Omental fat pad (tissue), 4 donors: ENCODE results near the gene PLXNB2. TPM values are rescaled to one million over a fixed set of nuclear protein-coding genes. Genes with fewer than 3 reads are reported as not detected.

Experiments used
- ATAC-seq: fragments of 150-250 bp; one replicate; pipeline ENCODE4 v1.9.1; 2016; ENCODE audit warnings: mild to moderate bottlenecking, moderate library complexity; ENCODE audit not compliant: low FRiP score
- DNase-seq: peaks from one replicate; pipeline ENCODE4 v3.0.0-alpha.2; 2019; ENCODE audit warnings: low spot score
- total RNA-seq, 4 donors: library from RNA; depleted of rRNA; stranded (reverse); fragments of >200 nt; gene quantifications; one replicate each; pipeline ENCODE4 v1.1.0, GENCODE V29; 2016
- TF ChIP-seq, protein P1 (sequence below), 3 donors: fragments of 450-650 bp; IDR thresholded peaks; one replicate each; pipeline ENCODE4 v1.5.1; 2016 to 2017; ENCODE audit warnings: antibody characterized with exemption in 3 of 3, mild to moderate bottlenecking in 3 of 3, moderate library complexity in 2 of 3

PLXNB2 gene
- total RNA-seq, 4 donors from 2014 or later, result 91.4 to 130 (median 115) TPM

DNA sequence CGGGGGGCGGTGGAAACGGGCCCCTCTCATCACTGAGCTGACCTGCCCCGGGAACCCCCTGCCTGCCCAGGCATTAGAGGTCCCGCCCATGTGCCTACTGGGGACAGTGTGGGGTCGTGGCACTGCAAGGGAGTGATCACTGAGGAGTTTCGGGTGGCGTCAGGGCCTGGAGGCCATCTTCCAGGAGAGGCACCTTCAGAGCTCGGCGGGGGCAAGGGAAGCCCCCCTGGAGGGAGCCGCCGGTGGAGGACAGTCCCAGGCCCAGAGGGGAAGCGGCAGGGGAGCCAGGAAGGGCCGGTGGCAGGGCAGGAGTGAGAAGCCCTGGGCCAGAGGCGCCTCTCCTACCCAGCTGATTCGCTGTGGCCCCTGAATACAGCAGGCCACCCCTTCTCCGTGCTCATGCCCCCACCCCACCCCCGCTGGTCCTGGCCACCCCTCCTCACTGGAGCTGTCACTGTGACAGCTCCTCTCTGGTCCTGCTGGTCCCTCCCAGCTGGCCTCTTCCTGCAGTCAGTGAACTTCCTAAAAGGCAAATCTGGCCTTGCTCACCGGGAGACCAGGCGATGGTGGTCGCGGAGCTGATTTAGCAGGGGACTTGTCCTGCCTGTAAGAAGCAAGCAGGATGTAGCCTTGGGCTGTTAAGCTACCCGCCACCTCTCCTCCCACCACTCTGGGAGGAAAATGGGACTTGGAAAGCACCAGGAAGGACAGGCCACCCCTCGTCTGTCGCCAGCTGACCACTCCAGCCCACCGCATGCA, 35.2 kb downstream of the PLXNB2 start:
- DNase-seq, result no peak
- no peak for ATAC-seq
- TF ChIP-seq, protein P1, sequence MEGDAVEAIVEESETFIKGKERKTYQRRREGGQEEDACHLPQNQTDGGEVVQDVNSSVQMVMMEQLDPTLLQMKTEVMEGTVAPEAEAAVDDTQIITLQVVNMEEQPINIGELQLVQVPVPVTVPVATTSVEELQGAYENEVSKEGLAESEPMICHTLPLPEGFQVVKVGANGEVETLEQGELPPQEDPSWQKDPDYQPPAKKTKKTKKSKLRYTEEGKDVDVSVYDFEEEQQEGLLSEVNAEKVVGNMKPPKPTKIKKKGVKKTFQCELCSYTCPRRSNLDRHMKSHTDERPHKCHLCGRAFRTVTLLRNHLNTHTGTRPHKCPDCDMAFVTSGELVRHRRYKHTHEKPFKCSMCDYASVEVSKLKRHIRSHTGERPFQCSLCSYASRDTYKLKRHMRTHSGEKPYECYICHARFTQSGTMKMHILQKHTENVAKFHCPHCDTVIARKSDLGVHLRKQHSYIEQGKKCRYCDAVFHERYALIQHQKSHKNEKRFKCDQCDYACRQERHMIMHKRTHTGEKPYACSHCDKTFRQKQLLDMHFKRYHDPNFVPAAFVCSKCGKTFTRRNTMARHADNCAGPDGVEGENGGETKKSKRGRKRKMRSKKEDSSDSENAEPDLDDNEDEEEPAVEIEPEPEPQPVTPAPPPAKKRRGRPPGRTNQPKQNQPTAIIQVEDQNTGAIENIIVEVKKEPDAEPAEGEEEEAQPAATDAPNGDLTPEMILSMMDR (IDR thresholded peaks at IDR 0.05), result no peak

DNA sequence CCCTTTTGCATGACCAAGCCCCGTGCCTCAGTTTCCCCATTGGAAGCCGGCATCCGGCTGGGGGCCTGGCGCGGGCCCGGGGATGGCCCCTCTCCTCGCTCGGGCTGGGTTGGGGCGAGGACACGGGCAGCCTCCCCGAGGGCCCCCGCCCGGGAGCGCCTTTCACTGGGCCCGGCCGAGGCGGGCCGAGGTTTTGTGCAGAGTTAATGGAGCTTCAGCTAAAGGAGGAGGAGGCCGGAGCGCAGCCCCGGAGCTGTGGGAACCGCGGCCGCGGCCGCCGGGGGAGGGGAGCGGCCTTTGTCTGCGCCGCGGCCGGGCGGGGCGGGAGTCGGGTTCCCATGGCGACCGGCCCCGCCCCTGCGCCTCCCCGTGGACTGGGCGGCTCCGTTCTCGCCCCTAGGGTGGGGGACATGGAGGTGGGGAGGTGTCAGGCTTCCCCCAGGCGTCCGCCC, 35.9 kb downstream of the PLXNB2 start:
- no peak for DNase-seq
- TF ChIP-seq, protein P1 (IDR thresholded peaks at IDR 0.05), result no peak
- no peak for ATAC-seq

DNA sequence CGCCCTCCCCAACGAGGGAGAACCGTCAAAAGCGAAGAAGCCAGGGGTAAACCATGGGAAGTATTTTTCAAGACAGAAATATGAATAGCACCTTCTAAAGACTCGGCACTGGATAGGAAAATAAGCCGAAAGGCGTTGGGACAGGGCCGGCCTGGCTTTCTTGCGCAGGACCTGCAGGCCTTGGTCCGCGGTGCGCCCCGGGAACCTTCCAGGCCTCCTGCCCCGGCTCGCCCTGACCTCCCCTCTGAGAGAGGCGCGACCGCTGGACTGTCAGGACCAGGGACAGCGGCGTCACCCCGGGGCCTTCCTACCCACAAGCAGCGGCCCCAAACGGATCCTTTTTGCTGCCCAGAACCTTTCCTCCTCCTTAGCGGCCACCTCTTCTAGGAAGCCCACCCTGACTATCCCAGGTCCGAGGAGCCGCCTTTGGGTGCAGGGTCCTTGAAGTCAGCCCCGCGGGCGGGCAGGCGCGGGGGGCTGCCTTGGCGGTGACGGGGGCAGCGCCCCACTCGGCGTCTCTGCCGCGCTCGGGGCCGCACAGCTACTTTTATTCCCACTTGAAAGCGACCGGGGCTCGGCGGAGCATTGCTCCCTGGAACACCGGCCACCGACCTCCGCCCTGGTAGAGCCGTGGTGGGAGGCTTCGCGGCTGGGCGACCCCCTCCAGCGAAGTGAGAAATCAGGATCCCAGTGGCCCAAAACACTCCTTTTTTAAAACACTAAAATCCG, 36.6 kb downstream of the PLXNB2 start:
- ATAC-seq, result peak; percentile 48
- TF ChIP-seq, protein P1 (IDR thresholded peaks at IDR 0.05), result no peak

DNA sequence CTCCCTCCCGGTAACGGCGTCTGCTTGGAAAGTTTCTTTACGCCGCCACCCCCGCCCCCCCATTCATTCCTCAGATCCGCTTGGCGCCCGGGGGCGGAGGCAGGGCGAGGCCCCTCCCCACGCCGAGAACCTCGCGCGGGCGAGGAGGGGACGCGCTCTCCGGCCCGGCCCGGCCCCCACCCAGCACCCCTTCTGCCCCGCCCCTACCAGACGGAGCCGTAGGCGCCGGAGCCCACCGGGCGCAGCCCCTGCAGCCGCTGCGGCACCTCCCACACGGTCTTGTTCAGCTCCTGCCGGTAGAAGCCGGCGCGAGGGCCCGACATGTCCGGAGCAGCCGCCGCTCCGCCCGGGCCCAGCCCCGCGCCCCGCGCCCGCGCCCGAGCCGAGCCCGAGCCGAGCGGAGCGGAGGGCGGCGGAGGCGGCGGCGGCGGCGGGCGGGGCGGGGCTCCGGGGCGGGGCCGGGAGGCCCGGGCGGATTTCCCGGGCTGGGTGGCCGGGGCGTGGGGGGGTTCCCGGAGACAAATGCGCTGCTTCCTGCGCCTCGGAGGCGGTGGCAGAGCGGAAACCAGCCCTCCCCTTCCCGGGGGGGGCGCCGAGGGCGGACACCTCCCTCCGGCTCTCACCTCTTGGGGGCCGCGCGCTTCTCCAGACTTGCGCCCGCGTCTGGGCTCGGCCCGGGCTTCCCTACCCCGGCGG, 37.3 kb downstream of the PLXNB2 start, which contains the start of gene MAPK11:
Gene MAPK11, minus strand, starts transcription at position 411 of the 696 bp plus-strand sequence. Its CDS starts 88 bp downstream, at position 323.
- ATAC-seq (peak; percentile 61), DNase-seq (no peak)
- TF ChIP-seq, protein P1 (IDR thresholded peaks at IDR 0.05), result no peak

More for the DNA sequence above, 36.6 kb downstream of the PLXNB2 start:
- peak; percentile 50 for DNase-seq

DNA sequence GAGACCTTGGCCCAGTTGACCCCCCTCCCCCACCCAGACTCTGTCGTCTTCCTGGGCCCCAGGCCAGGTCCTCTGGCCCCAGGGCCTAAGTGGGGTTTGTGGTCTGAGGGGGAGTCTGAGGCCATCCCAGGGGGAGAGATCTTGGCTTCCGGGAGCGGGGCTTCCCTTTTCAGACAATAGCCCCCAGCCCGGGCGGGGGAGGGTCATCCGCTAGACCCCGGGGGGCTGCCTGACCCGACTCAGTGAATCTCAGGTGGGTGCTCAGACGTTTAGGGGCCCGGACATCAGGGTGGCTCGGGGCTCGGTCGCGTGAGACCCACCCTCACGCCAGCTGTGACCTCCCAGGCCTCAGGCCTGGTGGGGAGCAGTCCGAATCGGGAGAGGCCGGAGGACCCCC, 37.9 kb downstream of the PLXNB2 start:
- DNase-seq (no peak), ATAC-seq (no peak)
- TF ChIP-seq, protein P1 (IDR thresholded peaks at IDR 0.05), result no peak

DNA sequence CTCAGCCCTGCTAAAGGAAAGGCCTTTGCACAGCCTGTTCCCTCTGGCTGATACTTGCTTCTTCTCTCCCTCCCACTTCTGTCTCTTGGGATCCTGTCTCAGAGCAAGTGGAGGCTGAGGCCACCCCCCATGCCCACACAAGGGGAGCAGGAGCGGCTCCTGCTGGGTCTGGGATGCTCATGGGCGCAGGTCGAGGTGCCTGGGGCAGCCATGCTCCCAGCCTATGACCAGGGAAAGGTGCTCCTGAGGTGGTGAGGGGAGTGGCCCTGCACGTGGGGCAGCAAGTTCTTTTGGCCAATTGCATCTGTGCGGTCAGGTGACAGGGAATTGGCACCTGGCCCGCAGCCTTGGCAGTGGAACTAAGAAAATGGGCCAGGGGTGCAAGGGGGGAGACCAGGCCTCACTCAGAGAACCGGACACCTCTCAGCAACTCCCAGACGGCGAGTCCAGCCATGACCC, 38.8 kb downstream of the PLXNB2 start:
- TF ChIP-seq, protein P1 (IDR thresholded peaks at IDR 0.05), result no peak
- DNase-seq (no peak), ATAC-seq (no peak)
